ENCODE measurements around the gene FOXRED2.

DNA sequence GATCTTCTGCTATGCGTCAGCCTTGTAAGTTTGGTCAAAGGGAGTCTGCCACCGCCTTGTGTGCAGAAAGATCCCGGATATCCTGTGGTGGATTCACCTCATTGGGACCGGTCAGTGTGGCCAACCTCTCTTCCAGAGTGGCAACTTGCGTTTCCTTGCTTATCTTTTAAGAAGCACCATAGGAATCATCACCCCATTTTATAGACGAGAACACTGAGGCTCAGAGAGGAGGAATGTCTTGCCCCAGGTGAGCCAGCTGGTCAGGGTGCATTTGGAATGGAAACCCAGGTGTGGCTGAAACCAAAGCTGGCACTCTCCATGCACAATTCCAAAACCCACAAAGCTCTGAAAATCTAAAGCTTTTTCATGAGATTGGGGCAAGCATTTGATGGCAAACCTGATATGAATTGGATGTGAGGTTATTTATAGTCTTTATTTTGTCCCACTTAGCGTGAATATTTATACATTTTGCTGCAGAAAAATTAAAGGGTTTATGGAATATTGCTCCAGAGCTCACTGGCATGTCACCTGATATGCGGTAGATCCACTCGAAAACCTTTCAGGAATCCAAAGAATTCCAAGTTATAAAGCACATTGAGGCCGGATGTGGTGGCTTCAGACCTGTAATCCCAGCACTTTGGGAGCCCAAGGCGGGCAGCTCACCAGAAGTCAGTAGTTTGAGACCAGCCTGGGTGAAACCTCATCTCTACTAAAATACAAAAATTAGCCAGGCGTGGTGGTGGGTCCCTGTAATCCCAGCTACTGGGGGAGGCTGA lies 34.2 kb upstream of the FOXRED2 start:
- TF ChIP-seq CTCF (IDR thresholded peaks at IDR 0.05) (no peak), POLR2A (IDR thresholded peaks at IDR 0.05) (no peak), POLR2AphosphoS5 (IDR thresholded peaks at IDR 0.05) (no peak), EP300 (IDR thresholded peaks at IDR 0.05; ENCODE audit: low read depth) (no peak)

Data from transverse colon (tissue), 4 donors.